Mesangial cell (primary cell): Measurements from ENCODE around the gene TMPRSS13. TPM values are rescaled to one million over a fixed set of nuclear protein-coding genes. Genes with fewer than 3 reads are reported as not detected.

Experiments
- total RNA-seq: library from RNA; depleted of rRNA; stranded (reverse); fragments of >200 nt; gene quantifications from 2 replicates; pipeline ENCODE4 v1.2.3, GENCODE V29; 2015

Gene TMPRSS13
- 0.13 and 0.16 TPM in 2 replicates for total RNA-seq

GRCh38 chr11:117929142-117929915 is at the start of gene TMPRSS13:
TSS of gene TMPRSS13 (minus strand) at chr11:117929402. CDS start at chr11:117929307, 95 bp downstream.

DNA sequence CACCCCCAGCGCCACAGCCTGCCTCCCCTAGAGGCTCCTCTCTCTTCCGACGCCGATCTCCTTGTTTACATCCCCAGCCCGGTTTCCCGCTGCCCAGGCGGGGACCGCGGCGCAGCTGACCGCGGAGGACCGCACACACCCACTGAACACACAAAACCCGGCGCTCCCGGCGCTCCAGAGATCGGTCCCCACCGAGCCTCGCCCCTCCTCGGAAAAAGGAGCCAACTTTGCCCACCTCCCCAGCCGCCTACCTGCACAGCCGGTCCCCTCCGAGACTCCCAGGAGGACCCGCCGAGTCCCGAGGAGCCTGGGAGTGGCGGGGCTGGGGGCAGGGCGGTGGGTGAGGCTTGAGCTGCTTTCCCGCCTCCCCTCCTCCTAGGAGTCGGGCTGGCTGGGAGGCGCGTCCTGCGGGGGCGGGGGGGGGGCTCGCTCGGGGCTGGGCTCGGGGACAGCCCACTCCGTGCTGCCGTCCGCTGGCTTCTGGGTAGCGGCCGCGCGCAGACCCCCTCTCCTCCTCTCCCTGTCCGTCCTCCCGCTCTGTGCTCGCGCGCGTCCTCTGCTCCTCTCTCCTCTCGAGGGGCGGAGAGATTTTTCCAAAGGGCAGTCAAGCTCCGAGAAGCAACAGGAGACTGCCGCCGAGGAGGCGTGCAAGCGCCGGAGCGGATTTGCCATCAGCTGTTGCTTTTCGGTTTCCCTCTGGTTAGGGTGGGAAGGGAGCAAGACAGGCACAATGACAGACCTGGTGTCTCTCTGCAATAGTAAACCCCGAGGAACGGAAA is 52.7 kb downstream of the TMPRSS13 start, which contains the start of gene FXYD6:
FXYD6 (minus strand) TSS at position 318 of the 779 bp plus-strand sequence. CDS start 33,882 bp downstream, outside the sequence.

Other genes starting within 250 kb of the TMPRSS13 start
- 9.0 TPM in 1 of 2 replicates, not detected in the other for gene DSCAML1, start 132.2 kb downstream of the TMPRSS13 start, total RNA-seq
- gene FXYD2, start 104.7 kb downstream of the TMPRSS13 start, total RNA-seq, result 57.8 and 248 TPM in 2 replicates
- 12.2 and 17.4 TPM in 2 replicates for gene FXYD6, start 52.7 kb downstream of the TMPRSS13 start, total RNA-seq
- gene IL10RA, start 57.0 kb upstream of the TMPRSS13 start, total RNA-seq, result 0.49 TPM in 1 of 2 replicates, not detected in the other
- 0.25 TPM in 1 of 2 replicates, not detected in the other for gene TMPRSS4, start 147.7 kb upstream of the TMPRSS13 start, total RNA-seq
- not detected in 2 replicates for gene SMIM35, start 157.6 kb upstream of the TMPRSS13 start, total RNA-seq
- under 0.01 TPM in 1 of 2 replicates, not detected in the other for gene SCN4B, start 223.4 kb upstream of the TMPRSS13 start, total RNA-seq
- gene SCN2B, start 247.2 kb upstream of the TMPRSS13 start, total RNA-seq, result 0.13 TPM in 1 of 2 replicates, not detected in the other